Activated CD4-positive, alpha-beta memory T cell treated with anti-CD3 and anti-CD28 coated beads for 36 hours (primary cell): ENCODE data around the gene CCL21. TPM values are rescaled to one million over a fixed set of nuclear protein-coding genes. Genes with fewer than 3 reads are reported as not detected.
"Not testable (repeated sequence)": the region's sequence is repeated elsewhere in the genome, so short reads cannot be mapped to it uniquely, and the experiment has no call there.

ENCODE experiments used
- CTCF ChIA-PET: fragments of 350-600 bp; sonication (Branson Sonifier 250); formaldehyde crosslinking; loops from one replicate; lab custom pipeline; 2021; ENCODE audit warnings: antibody characterized with exemption, inconsistent platforms; lab: Charles Lee
- POLR2A ChIA-PET: fragments of 350-600 bp; sonication (Branson Sonifier 250); formaldehyde crosslinking; loops from one replicate; lab custom pipeline; 2021; ENCODE audit warnings: antibody characterized with exemption; lab: Charles Lee
- DNase-seq: peaks from one replicate; pipeline ENCODE4 v3.0.0-alpha.2; 2020
- H3K27ac Mint-ChIP-seq: one replicate; pipeline ENCODE4 v1.8.0; 2021; ENCODE audit warnings: mixed read lengths
- H3K27me3 Mint-ChIP-seq: one replicate; pipeline ENCODE4 v1.8.0; 2021; ENCODE audit warnings: mixed read lengths
- H3K36me3 Mint-ChIP-seq: one replicate; pipeline ENCODE4 v1.8.0; 2021; ENCODE audit warnings: mixed read lengths
- H3K4me1 Mint-ChIP-seq: one replicate; pipeline ENCODE4 v1.8.0; 2021; ENCODE audit warnings: low read depth, mixed read lengths
- H3K4me3 Mint-ChIP-seq: one replicate; pipeline ENCODE4 v1.8.0; 2021; ENCODE audit warnings: mild to moderate bottlenecking, mixed read lengths
- H3K9me3 Mint-ChIP-seq: one replicate; pipeline ENCODE4 v1.8.0; 2021; ENCODE audit warnings: mixed read lengths
- intact Hi-C: fragments of 100-400 bp; cut with micrococcal nuclease; formaldehyde crosslinking; loops from one replicate; pipeline ENCODE4 v1.15.1; 2023
- total RNA-seq, 2 experiments: library from RNA; stranded (reverse); gene quantifications; one replicate each; pipeline ENCODE4 v1.2.3, GENCODE V29; 2021

Gene CCL21, protein sequence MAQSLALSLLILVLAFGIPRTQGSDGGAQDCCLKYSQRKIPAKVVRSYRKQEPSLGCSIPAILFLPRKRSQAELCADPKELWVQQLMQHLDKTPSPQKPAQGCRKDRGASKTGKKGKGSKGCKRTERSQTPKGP
- not detected for total RNA-seq

DNA sequence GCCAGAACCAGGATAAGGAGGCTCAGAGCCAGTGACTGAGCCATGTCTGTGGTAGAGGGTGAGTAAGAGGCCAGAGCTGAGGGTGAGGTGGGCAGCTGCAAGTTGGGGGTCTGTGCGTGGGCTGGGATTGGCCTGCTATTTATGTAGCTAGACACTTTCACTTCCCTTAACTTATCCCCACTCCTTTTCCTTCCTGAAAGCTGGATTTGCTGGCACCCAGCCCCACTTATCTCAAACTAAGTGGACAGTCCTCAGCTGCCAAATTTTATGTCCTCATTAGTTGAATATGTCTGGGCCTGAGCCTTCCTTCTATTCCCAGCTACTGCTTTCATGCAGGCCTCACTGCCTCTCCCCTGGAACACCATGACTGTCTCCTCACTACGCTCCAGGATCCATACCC, at the start of gene CCL21:
TSS of gene CCL21 (minus strand) at position 114 of the 400 bp plus-strand sequence. CDS start at position 44, 70 bp downstream.
- H3K4me3 Mint-ChIP-seq, result no peak within 1 kb of the TSS
- no peaks in the 10 kb centered on the region for H3K9me3 Mint-ChIP-seq
- no peak within 1 kb of the TSS for H3K27ac Mint-ChIP-seq
- ChIA-PET POLR2A (interaction anchor here (0.7 kb wide), 1 partner anchor 17 kb away, joined by 3 read pairs; no protein-coding TSS in a partner anchor), CTCF (interaction anchor here (0.5 kb wide), 1 partner anchor 218 kb away, joined by 3 read pairs; no protein-coding TSS in a partner anchor)
- no peaks in the 10 kb centered on the region for H3K36me3 Mint-ChIP-seq
- no peak for DNase-seq
- peaks cover 11% of the 10 kb centered on the region for H3K27me3 Mint-ChIP-seq
- H3K4me1 Mint-ChIP-seq, result no peaks in the 10 kb centered on the region
- intact Hi-C loops, result no loop called here

DNA sequence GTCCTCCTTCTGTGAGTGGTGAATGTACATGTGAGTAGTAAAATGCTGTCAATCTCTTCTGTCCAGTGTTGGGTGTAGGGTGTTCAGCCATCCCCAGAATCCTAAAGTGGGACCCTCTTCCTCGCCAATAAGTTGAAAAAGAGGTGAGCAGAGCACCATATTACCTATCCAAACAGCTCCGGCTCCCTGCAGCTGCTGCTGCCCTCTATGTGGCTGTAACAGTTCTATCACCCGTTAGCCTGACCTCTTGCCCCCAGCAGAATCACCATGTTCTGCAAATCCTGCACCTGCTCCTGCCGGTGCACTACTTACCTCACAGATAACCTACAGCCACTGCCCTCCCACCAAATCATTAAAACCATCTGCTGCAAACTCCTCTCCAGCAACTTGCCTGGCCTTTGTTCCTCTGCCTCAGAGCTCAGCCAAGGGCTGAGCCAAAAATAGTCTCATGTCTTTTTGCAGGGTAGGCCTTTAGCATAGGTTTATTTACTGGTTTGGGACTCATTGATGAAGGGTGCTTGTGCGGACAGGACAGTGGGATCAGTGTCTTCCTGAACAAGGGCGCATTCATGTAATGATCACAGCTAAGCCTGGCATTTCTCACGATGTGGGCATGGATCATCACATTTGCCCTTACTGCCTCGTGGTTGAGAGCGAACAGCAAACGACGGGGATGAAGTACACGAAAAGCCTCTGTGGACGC, 49.6 kb upstream of the CCL21 start:
- no peaks in the 10 kb centered on the region for H3K36me3 Mint-ChIP-seq
- H3K4me1 Mint-ChIP-seq, result peaks cover 2% of the 10 kb centered on the region
- intact Hi-C loops, result no loop called here
- H3K4me3 Mint-ChIP-seq, result no peak overlapping the region
- DNase-seq, result no peak
- H3K9me3 Mint-ChIP-seq, result peaks cover 3% of the 10 kb centered on the region
- H3K27me3 Mint-ChIP-seq, result peaks cover 30% of the 10 kb centered on the region
- ChIA-PET CTCF (interaction anchor here (0.6 to 1.9 kb wide), 17 partner anchors 13 to 359 kb away, joined by 3 to 12 read pairs (median 3); partner anchors contain the start of genes DNAJB5 and PIGO), POLR2A (no interaction called here)
- no peak overlapping the region for H3K27ac Mint-ChIP-seq

DNA sequence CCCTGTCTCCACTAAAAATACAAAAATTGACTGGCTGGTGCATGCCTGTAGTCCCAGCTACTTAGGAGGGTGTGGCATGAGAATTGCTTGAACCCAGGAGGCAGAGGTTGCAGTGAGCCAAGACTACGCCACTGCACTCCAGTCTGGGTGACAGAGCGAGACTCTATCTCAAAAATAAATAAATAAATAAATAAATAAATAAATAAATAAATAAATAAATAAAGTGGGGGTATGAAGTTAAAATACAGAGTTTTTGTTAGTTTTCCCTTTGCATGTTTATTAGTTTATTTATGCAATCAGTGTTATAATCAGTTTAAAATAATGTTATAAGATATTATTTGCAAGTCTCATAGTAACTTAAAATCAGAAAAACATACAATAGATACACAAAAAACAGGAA, 40.4 kb upstream of the CCL21 start:
- POLR2A ChIA-PET, DNase-seq, H3K4me1 Mint-ChIP-seq, H3K4me3 Mint-ChIP-seq, intact Hi-C loops, H3K36me3 Mint-ChIP-seq, CTCF ChIA-PET, H3K27ac Mint-ChIP-seq, H3K9me3 Mint-ChIP-seq: not testable (repeated sequence)
- peaks cover 23% of the 10 kb centered on the region for H3K27me3 Mint-ChIP-seq

DNA sequence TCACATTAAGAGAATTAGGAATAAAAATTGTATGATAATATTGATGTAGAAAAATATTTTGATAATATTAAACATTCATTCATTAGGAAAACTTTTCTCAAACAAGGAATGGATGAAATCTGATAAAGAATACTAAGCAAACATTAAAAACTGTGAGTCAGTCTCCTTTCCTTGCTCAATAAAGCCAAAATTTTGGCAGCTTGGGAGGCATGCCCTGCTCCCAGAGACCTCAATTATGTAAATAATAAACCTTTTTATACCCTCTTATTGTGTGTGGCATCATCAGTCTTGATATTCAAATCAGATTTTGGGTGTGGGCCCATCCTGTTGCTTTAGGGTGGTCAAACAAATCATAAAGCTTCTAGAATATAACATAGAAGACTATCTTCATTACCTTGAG, 36.6 kb upstream of the CCL21 start:
- H3K36me3 Mint-ChIP-seq, result no peaks in the 10 kb centered on the region
- CTCF ChIA-PET, result interaction anchor here (1.2 kb wide), 1 partner anchor 44 kb away, joined by 6 read pairs; no protein-coding TSS in a partner anchor
- H3K4me1 Mint-ChIP-seq, result peaks cover 4% of the 10 kb centered on the region
- intact Hi-C loops, result no loop called here
- no peak for DNase-seq
- POLR2A ChIA-PET, result no interaction called here
- no peak overlapping the region for H3K27ac Mint-ChIP-seq
- peaks cover 24% of the 10 kb centered on the region for H3K27me3 Mint-ChIP-seq
- H3K4me3 Mint-ChIP-seq, result no peak overlapping the region
- peaks cover 5% of the 10 kb centered on the region for H3K9me3 Mint-ChIP-seq

DNA sequence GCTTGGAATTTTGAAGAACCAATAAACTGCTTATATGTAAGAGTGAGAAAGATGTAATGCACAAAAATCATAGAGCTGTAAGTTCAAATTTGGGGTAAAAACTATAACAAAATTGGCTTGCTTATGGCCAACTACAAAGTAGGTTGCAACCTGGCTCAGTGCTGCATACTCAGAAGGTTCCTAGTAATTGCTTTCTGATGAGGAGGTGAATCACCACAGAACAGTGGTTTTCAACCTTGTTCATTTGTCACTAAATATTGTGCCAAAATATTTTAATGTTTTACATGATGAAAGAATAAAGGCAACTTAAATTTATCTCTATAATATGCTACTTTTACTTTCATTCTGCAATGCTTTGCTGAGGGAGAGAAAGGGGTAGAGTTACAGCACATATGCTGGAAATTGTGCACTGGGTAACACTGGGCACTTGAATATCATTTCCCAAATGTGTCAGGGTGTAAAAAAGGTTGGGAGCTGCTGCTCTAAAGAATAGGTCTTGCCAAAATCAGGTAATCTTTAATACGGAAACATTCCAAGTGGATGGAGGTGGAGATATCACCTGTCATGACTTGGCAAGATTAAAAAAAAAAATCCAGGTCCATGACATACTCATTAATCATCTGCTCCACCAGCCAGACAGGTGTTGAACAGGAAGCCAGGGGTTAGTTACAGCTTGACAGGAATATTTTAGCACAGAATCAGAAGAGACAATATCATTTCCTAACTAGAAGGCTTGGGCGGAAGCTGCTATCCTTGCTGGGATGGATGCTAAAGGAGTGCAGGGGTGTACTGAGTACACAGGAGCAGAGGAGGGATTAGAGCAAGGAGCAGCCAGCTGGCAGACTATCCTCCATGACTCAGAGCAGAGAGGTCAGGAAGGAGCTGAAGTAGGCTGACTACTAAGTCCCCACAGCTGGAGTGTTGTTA, 34.6 kb upstream of the CCL21 start:
- intact Hi-C loops, result no loop called here
- Mint-ChIP-seq H3K4me1 (peaks cover 4% of the 10 kb centered on the region), H3K36me3 (no peaks in the 10 kb centered on the region), H3K9me3 (peaks cover 5% of the 10 kb centered on the region), H3K4me3 (no peak overlapping the region), H3K27ac (no peak overlapping the region), H3K27me3 (peaks cover 20% of the 10 kb centered on the region)
- CTCF ChIA-PET, result interaction anchor here (1.6 kb wide), 1 partner anchor 16 kb away, joined by 5 read pairs; no protein-coding TSS in a partner anchor
- POLR2A ChIA-PET, result no interaction called here
- DNase-seq, result no peak

DNA sequence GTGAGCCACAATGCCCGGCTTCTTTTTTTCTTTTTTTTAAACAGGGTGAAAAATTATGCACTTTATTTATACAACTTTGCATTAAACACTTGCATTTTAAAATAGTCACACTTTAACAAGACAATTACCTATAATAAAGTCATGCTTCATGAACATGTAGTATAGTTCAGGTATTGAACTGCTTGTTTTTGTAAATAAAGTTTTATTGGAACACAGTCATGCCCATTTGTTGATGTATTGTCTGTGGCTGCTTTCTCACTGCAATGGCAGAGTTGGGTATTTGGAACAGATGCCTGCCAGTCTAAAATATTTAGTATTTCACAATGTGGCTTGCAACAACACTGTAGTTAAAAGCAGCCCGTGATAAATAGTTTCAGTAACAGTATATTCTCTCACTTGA, 32.8 kb upstream of the CCL21 start:
- ChIA-PET CTCF (no interaction called here), POLR2A (no interaction called here)

DNA sequence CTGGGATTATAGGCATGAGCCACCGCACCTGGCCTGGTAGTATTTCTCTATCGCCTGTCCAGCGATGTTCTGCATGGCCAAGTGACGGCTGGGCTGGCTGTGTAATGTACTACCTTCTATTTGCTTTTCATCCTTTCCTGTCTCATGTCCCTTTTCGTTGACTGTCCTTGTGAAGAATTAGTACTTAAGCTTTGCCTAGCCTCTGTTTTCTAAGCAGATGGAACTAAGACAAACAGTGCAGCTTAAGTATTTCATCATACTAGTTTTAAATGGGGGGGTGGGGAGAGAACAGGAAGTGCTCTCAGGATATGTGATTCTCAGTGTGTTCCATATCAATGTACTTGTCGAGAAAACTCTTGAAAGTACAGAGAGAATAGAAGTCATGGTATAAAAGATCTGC, 31.7 kb upstream of the CCL21 start:
- peaks cover 12% of the 10 kb centered on the region for H3K27me3 Mint-ChIP-seq
- intact Hi-C loops, result loop anchor here (2.0 kb wide), 1 partner anchor 73 kb away; no protein-coding TSS in a partner anchor
- H3K4me1 Mint-ChIP-seq, result peaks cover 4% of the 10 kb centered on the region
- ChIA-PET POLR2A (no interaction called here), CTCF (interaction anchor here (1.0 kb wide), 1 partner anchor 11 kb away, joined by 3 read pairs; no protein-coding TSS in a partner anchor)
- no peak overlapping the region for H3K27ac Mint-ChIP-seq
- no peaks in the 10 kb centered on the region for H3K9me3 Mint-ChIP-seq
- no peak for DNase-seq
- H3K4me3 Mint-ChIP-seq, result no peak overlapping the region
- H3K36me3 Mint-ChIP-seq, result no peaks in the 10 kb centered on the region

More for the DNA sequence above, 32.8 kb upstream of the CCL21 start:
- H3K4me1 Mint-ChIP-seq, result peaks cover 4% of the 10 kb centered on the region
- no peaks in the 10 kb centered on the region for H3K36me3 Mint-ChIP-seq
- intact Hi-C loops, result loop anchor here (2.0 kb wide), 1 partner anchor 74 kb away; no protein-coding TSS in a partner anchor
- H3K27me3 Mint-ChIP-seq, result peaks cover 9% of the 10 kb centered on the region
- no peak overlapping the region for H3K4me3 Mint-ChIP-seq
- no peak overlapping the region for H3K27ac Mint-ChIP-seq
- H3K9me3 Mint-ChIP-seq, result peaks cover 5% of the 10 kb centered on the region
- no peak for DNase-seq

DNA sequence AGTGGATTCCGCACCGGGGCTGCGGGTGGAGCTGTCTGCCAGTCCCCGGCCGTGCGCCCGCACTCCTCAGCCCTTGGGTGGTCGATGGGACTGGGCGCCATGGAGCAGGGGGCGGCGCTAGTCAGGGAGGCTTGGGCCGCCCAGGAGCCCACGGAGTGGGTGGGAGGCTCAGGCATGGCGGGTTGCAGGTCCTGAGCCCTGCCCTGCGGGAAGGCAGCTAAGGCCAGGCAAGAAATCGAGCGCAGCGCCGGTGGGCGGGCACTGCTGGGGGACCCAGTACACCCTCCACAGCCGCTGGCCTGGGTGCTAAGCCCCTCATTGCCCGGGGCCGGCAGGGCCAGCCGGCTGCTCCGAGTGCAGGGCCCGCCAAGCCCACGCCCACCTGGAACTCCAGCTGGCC, 30.2 kb upstream of the CCL21 start:
- DNase-seq, H3K9me3 Mint-ChIP-seq, H3K36me3 Mint-ChIP-seq, POLR2A ChIA-PET, intact Hi-C loops, H3K4me1 Mint-ChIP-seq, CTCF ChIA-PET, H3K4me3 Mint-ChIP-seq, H3K27ac Mint-ChIP-seq: not testable (repeated sequence)
- H3K27me3 Mint-ChIP-seq, result peaks cover 12% of the 10 kb centered on the region

DNA sequence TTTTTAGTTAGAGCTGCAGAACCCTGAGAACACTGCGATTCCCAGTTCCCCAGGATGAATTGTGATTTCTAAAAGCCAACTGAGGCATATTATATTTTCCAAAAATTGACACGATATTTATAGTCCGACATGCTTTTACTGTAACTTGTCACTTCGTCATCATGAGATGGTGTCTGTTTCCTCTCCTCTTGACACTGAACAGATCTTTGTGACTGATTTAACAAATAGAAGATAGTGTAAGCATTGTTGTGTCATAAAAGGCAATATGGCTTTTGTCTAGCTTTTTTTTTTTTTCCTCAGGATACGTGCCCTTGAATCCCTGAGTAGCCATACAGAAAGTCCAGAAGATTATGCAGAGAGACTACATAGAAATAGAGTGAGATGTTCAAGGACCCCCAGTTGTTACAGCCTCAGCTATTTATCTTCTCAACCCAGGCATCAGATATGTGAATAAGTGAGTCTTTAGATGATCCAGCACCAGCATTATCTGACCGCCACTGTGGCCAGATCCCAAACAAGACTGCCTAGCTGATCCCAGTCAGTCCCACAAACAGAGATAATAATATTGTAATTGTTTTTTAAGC, 27.8 kb upstream of the CCL21 start:
- Mint-ChIP-seq H3K36me3 (no peaks in the 10 kb centered on the region), H3K4me3 (no peak overlapping the region), H3K4me1 (peaks cover 4% of the 10 kb centered on the region), H3K27me3 (peaks cover 8% of the 10 kb centered on the region), H3K9me3 (no peaks in the 10 kb centered on the region), H3K27ac (no peak overlapping the region)
- intact Hi-C loops, result no loop called here
- ChIA-PET CTCF (interaction anchor here (0.6 kb wide), 1 partner anchor 9 kb away, joined by 3 read pairs; a partner anchor contains a TSS), POLR2A (no interaction called here)
- no peak for DNase-seq

DNA sequence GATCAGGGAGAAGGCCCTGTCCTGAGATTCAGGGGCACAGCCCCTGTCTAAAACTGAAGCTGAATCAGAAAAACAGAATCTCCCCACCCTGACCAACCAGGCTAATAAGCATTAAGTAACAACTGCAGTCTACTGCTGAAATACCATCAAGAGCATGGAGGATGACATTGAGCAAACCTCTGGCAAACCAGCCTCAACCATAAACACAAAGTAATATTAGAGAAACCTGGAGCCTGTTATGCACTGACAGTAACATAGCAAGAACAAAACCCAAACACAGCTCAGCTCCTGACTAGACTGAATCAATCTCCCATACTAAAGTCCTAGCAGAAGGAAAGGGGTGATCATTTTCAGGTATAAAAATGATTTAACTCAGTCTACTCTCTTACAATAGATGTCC, 24.8 kb upstream of the CCL21 start:
- no peaks in the 10 kb centered on the region for H3K36me3 Mint-ChIP-seq
- CTCF ChIA-PET, result interaction anchor here (0.9 kb wide), 1 partner anchor 32 kb away, joined by 4 read pairs; no protein-coding TSS in a partner anchor
- no peak overlapping the region for H3K4me3 Mint-ChIP-seq
- no peak overlapping the region for H3K27ac Mint-ChIP-seq
- no peaks in the 10 kb centered on the region for H3K4me1 Mint-ChIP-seq
- POLR2A ChIA-PET, result no interaction called here
- H3K27me3 Mint-ChIP-seq, result peaks cover 3% of the 10 kb centered on the region
- intact Hi-C loops, result no loop called here
- H3K9me3 Mint-ChIP-seq, result no peaks in the 10 kb centered on the region
- DNase-seq, result no peak

DNA sequence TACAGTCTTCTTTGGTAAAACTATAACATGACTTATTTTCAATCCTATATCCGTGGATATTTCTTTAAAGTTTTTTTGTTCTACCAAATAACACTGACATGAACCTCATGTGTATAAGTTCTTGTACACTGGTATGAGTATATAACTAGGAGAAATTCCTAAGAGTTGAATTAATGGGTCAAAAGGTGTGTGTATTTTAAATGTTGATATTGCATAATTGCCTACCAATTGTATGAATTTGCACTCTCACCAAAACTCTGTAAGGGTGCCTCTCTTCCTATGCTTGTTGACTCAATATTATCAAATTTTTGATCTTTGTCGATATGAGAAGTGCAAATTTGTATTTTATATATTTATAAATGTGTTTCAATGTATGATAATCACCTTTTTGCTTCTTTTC, 22.9 kb upstream of the CCL21 start:
- DNase-seq, result no peak
- no peaks in the 10 kb centered on the region for H3K9me3 Mint-ChIP-seq
- peaks cover 3% of the 10 kb centered on the region for H3K27me3 Mint-ChIP-seq
- intact Hi-C loops, result no loop called here
- POLR2A ChIA-PET, result no interaction called here
- no peaks in the 10 kb centered on the region for H3K36me3 Mint-ChIP-seq
- H3K4me1 Mint-ChIP-seq, result no peaks in the 10 kb centered on the region
- no peak overlapping the region for H3K4me3 Mint-ChIP-seq
- H3K27ac Mint-ChIP-seq, result no peak overlapping the region
- CTCF ChIA-PET, result no interaction called here
